ENCODE results near the gene ESPL1.

ESPL1 gene

DNA sequence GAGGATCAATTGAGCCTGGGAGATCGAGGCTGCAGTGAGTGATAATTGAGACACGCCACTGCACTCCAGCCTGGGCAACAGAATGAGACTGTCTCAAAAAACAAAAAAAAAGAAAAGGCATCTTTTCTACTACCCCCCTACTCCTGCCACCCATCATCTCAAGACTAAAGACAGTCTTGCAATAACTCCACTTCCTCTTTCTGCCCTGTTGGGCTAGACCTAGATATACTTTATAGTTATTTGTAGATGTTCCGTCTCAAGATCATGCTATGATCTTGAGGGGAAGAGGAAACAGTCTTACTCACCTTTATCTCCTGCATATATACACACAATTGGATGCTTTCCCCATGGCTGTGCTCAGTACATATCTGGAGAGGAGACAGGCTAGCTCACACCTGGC lies 12.1 kb upstream of the ESPL1 start:
- no peak for TF ChIP-seq CTCF (IDR thresholded peaks at IDR 0.05)
- no peak overlapping the region for H3K4me3 ChIP-seq (ENCODE audit: low read depth, low read length)
- no peak overlapping the region for H2AFZ ChIP-seq
- no peak overlapping the region for H3K27ac ChIP-seq
- no peaks in the 10 kb centered on the region for H3K36me3 ChIP-seq (ENCODE audit: control insufficient read depth, insufficient read depth, low read length)
- H3K79me2 ChIP-seq: no peaks in the 10 kb centered on the region
- peaks cover 8% of the 10 kb centered on the region for H3K4me1 ChIP-seq
- no peaks in the 10 kb centered on the region for H3K27me3 ChIP-seq (ENCODE audit: control insufficient read depth, insufficient read depth, low read length)
- no peak overlapping the region for H3K4me2 ChIP-seq (ENCODE audit: low read length)
- no peaks in the 10 kb centered on the region for H3K9me3 ChIP-seq (ENCODE audit: control insufficient read depth, low read length)
- no peak overlapping the region for H3K9ac ChIP-seq

DNA sequence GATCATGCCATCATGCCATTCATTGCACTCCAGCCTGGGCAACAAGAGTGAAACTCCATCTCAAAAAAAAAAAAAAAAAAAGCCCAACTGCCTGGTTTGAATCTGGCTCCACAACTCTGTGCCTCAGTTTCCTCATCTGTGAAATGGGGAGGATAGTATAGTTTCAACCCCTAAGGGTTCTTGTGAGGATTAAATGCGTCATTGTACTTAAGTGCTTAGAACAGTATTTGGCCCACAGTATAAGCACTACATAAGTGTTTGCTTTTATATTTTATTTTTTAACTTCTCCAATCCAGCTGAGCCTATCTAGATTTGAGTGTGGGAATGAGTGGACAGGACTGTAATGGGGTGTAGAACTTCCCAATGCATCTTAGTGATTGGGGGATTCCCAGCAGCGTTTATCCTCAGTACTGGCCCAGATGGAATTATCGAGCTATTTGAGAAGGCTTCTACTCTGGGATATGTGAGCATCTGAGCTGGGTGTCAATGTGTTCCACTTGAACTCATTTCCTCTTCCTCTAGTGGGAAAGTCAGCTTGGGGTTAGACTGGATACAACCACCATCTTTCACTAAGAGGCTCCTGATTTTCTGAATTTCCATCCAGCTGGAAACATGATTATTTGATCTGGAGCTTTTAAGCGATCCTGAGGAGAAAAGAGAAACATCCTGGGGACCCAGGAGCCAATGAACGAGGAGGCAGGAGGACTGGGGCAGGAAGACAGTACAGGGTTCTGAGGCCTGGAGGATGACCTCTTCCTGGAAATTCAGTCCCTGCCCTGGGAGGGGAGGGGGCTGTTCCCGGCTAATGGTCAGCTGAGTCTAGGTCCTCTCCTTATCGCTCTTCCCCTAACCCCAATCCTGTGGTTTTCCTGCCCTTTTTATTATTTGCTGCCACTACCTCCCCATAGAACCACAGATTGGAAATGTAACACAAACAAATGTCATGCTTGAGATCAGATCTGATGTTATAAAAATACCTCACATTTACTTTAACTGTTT lies 9.3 kb upstream of the ESPL1 start:
- Histone ChIP-seq H2AFZ (no peak overlapping the region), H3K9me3 (ENCODE audit: control insufficient read depth, low read length) (no peaks in the 10 kb centered on the region), H3K27ac (no peak overlapping the region)

GRCh38 chr12:53259891-53260290 lies 8.2 kb upstream of the ESPL1 start:
- Histone ChIP-seq H3K4me2 (ENCODE audit: low read length) (no peak overlapping the region), H3K4me3 (ENCODE audit: low read depth, low read length) (no peak overlapping the region), H3K36me3 (ENCODE audit: control insufficient read depth, insufficient read depth, low read length) (no peaks in the 10 kb centered on the region), H3K9me3 (ENCODE audit: control insufficient read depth, low read length) (no peaks in the 10 kb centered on the region), H3K79me2 (no peaks in the 10 kb centered on the region), H3K4me1 (no peaks in the 10 kb centered on the region), H3K27me3 (ENCODE audit: control insufficient read depth, insufficient read depth, low read length) (no peaks in the 10 kb centered on the region), H3K27ac (no peak overlapping the region), H2AFZ (no peak overlapping the region), H3K9ac (no peak overlapping the region)
- TF ChIP-seq CTCF (IDR thresholded peaks at IDR 0.05): no peak

More for the DNA sequence above, 9.3 kb upstream of the ESPL1 start:
- no peak overlapping the region for H3K4me3 ChIP-seq (ENCODE audit: low read depth, low read length)
- H3K36me3 ChIP-seq (ENCODE audit: control insufficient read depth, insufficient read depth, low read length): no peaks in the 10 kb centered on the region
- no peak overlapping the region for H3K9ac ChIP-seq
- TF ChIP-seq CTCF (IDR thresholded peaks at IDR 0.05): no peak
- H3K27me3 ChIP-seq (ENCODE audit: control insufficient read depth, insufficient read depth, low read length): no peaks in the 10 kb centered on the region
- H3K4me2 ChIP-seq (ENCODE audit: low read length): no peak overlapping the region
- no peaks in the 10 kb centered on the region for H3K79me2 ChIP-seq
- H3K4me1 ChIP-seq: no peaks in the 10 kb centered on the region

- no peak overlapping the region for H3K27ac ChIP-seq
Observed at GRCh38 chr12:53265783-53266182, 2.3 kb upstream of the ESPL1 start.

More at GRCh38 chr12:53265783-53266182, 2.3 kb upstream of the ESPL1 start:
- Histone ChIP-seq H3K9me3 (ENCODE audit: control insufficient read depth, low read length) (no peaks in the 10 kb centered on the region), H3K4me2 (ENCODE audit: low read length) (no peak overlapping the region), H3K36me3 (ENCODE audit: control insufficient read depth, insufficient read depth, low read length) (no peaks in the 10 kb centered on the region), H3K27me3 (ENCODE audit: control insufficient read depth, insufficient read depth, low read length) (no peaks in the 10 kb centered on the region), H3K4me3 (ENCODE audit: low read depth, low read length) (no peak overlapping the region), H3K4me1 (no peaks in the 10 kb centered on the region), H3K9ac (no peak overlapping the region), H2AFZ (no peak overlapping the region), H3K79me2 (no peaks in the 10 kb centered on the region)
- no peak for TF ChIP-seq CTCF (IDR thresholded peaks at IDR 0.05)

Data from parathyroid adenoma (tissue), 2 donors.